OCI-LY7 (cell line): Measurements from ENCODE around the gene CCDC30.

Experiments used
- EZH2phosphoT487 ChIP-seq: fragments of 200-600 bp; sonication (generic); IDR thresholded peaks from 2 replicates; pipeline ENCODE4 v1.6.1; 2018; ENCODE audit warnings: low read depth, borderline replicate concordance, mild to moderate bottlenecking, mixed run types, antibody characterized with exemption, low read length, moderate library complexity, mixed read lengths
- TF ChIP-seq, protein P1 (sequence below): fragments of 200-600 bp; sonication (generic); conservative IDR thresholded peaks from 2 replicates; pipeline ENCODE4 v1.5.1; 2014; ENCODE audit warnings: mild to moderate bottlenecking, antibody characterized with exemption, low read length, moderate library complexity, mixed read lengths

DNA sequence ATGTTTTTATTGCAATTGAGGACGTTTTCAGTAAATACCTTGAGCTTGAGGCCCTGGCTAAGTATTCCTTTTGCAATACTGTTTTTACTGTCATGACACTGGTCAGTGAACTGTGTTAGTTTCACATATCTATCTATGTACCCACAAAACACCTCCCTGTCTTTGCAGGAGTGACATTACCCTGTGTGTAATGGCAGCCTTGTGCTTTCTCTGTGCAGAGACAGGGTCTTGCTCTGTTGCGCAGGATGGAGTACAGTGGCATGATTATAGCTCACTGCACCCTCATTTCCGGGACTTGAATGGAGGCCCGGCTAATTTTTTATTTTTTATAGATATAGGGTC lies 228.0 kb downstream of the CCDC30 start:
- TF ChIP-seq, protein P1, sequence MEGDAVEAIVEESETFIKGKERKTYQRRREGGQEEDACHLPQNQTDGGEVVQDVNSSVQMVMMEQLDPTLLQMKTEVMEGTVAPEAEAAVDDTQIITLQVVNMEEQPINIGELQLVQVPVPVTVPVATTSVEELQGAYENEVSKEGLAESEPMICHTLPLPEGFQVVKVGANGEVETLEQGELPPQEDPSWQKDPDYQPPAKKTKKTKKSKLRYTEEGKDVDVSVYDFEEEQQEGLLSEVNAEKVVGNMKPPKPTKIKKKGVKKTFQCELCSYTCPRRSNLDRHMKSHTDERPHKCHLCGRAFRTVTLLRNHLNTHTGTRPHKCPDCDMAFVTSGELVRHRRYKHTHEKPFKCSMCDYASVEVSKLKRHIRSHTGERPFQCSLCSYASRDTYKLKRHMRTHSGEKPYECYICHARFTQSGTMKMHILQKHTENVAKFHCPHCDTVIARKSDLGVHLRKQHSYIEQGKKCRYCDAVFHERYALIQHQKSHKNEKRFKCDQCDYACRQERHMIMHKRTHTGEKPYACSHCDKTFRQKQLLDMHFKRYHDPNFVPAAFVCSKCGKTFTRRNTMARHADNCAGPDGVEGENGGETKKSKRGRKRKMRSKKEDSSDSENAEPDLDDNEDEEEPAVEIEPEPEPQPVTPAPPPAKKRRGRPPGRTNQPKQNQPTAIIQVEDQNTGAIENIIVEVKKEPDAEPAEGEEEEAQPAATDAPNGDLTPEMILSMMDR = no peak
- no peak for TF ChIP-seq EZH2phosphoT487
